ENCODE measurements around the gene POU2F3. TPM values are rescaled to one million over a fixed set of nuclear protein-coding genes. Genes with fewer than 3 reads are reported as not detected.

The POU2F3 gene
- total and polyA plus RNA-seq, 2 of the 4 experiments (the other 2 are of a cell fraction) = under 0.01 to 0.09 TPM

DNA sequence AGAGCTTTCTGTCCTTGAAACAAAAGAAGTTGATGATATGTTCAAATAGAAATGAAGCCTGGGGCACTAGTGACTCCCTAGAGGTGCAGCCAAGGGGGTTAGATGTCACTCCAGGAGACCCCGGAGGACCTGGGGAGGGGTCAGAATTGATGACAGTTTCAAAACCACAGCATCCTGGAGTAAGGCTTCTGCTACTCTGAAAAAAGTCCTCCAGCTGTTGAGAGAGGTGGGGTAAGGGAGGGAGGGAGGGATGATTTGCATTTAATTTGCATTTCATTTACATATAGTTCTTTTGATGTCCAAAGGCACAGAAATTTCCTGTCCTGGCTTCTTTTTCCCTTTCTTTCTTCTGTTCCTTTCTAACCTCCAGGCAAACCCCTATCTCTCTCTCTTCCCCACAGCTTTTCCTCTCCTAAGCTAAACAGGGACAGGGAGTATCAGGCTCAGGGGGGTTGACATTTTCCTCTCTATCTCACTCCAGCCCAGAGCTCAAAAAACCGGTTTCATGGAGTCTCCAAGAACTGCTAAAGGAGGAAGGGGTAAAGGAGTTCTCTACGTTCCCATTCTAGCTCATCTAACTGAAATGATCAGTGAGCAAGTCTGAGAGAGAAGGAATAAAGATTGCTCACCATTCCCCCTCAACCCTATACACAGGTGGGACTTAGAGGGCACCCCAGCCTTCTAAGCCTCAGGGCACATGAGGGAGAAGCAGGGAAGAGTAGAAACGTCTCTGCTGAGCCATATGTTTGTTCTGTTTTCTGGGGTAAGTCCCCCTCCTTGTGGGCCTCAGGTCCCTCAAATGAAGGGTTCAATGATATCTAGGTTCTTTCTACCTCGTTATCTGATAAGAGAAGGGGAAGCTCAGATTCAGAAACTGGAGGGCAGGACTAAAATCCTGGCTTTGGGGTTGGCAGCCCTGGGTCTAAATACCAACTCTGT is 3.5 kb upstream of the POU2F3 start:
- H4K20me1 ChIP-seq (ENCODE audit: insufficient read depth, low read length) = no peaks in the 10 kb centered on the region
- no peak overlapping the region for H3K4me2 ChIP-seq (ENCODE audit: low read depth, low read length)
- ATAC-seq (ENCODE audit: low read depth) (no peak), DNase-seq (peak; percentile 34)
- no peak overlapping the region for H2BK120ac ChIP-seq (ENCODE audit: low read depth, low read length)
- no peak overlapping the region for H4K91ac ChIP-seq (ENCODE audit: insufficient read depth, low read depth, low read length)
- ChIA-PET POLR2A (ENCODE audit: unreplicated experiment) (no interaction called here), CTCF (interaction anchor here (0.6 to 1.4 kb wide), 3 partner anchors 64 to 1615 kb away, joined by 3 to 5 read pairs (median 3); no protein-coding TSS in a partner anchor)
- BruUV-seq (replicated peaks) = no TSS peak
- dilution Hi-C loops (cut with HindIII; ENCODE audit: low sequenced_read_pairs, unreplicated experiment) = no loop called here
- H2AK5ac ChIP-seq (ENCODE audit: low read depth, low read length) = no peak overlapping the region
- no peak overlapping the region for H2AFZ ChIP-seq (replicated peaks; ENCODE audit: low read length, poor library complexity)
- H3K4me1 ChIP-seq (ENCODE audit: control insufficient read depth, insufficient read depth, low read length) = no peaks in the 10 kb centered on the region
- no peaks in the 10 kb centered on the region for H3K36me3 ChIP-seq (ENCODE audit: control insufficient read depth, insufficient read depth, low read length)
- H3K27ac ChIP-seq (ENCODE audit: insufficient read depth, low read length) = no peak overlapping the region
- no CpG with 5 or more reads among the region's 5 CpGs for WGBS, 2 experiments (ENCODE audit: extremely low coverage in 2 of 2, insufficient read length in 1 of 2)
- H3K9ac ChIP-seq (ENCODE audit: low read depth, low read length) = no peak overlapping the region
- H3K79me1 ChIP-seq (ENCODE audit: low read depth in 1 of 2, low read length in 2 of 2) = no peaks in the 10 kb centered on the region
- no peak overlapping the region for H4K8ac ChIP-seq (ENCODE audit: low read depth in 2 of 2, low read length in 2 of 2)
- H3K9me1 ChIP-seq (ENCODE audit: insufficient read depth, low read length) = no peaks in the 10 kb centered on the region
- no peak overlapping the region for H2BK20ac ChIP-seq (ENCODE audit: low read depth, low read length)
- in situ Hi-C loops (cut with MboI; ENCODE audit: low sequenced_read_pairs) = no loop called here
- H3K23ac ChIP-seq (ENCODE audit: low read depth, low read length) = no peak overlapping the region
- no peak overlapping the region for H3K18ac ChIP-seq (ENCODE audit: low read depth, low read length)
- TF ChIP-seq, protein P1, sequence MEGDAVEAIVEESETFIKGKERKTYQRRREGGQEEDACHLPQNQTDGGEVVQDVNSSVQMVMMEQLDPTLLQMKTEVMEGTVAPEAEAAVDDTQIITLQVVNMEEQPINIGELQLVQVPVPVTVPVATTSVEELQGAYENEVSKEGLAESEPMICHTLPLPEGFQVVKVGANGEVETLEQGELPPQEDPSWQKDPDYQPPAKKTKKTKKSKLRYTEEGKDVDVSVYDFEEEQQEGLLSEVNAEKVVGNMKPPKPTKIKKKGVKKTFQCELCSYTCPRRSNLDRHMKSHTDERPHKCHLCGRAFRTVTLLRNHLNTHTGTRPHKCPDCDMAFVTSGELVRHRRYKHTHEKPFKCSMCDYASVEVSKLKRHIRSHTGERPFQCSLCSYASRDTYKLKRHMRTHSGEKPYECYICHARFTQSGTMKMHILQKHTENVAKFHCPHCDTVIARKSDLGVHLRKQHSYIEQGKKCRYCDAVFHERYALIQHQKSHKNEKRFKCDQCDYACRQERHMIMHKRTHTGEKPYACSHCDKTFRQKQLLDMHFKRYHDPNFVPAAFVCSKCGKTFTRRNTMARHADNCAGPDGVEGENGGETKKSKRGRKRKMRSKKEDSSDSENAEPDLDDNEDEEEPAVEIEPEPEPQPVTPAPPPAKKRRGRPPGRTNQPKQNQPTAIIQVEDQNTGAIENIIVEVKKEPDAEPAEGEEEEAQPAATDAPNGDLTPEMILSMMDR (conservative IDR thresholded peaks at IDR 0.05; ENCODE audit: low read depth, low read length) = no peak
- no peak for TF ChIP-seq CEBPB (IDR thresholded peaks at IDR 0.05; ENCODE audit: low read depth, low read length)
- peak; percentile 77; the same call in 1 of the 2 replicates for TF ChIP-seq POLR2A (IDR thresholded peaks at IDR 0.05; ENCODE audit: low read depth, low read length)
- H3K27me3 ChIP-seq (ENCODE audit: control insufficient read depth, insufficient read depth, low read length) = peaks cover 63% of the 10 kb centered on the region
- no peak overlapping the region for H4K5ac ChIP-seq (ENCODE audit: low read depth, low read length)
- H3K14ac ChIP-seq (replicated peaks; ENCODE audit: low read depth, low read length) = no peak overlapping the region
- no peaks in the 10 kb centered on the region for H3K9me3 ChIP-seq (ENCODE audit: control insufficient read depth, insufficient read depth, low read length)
- H3K4me3 ChIP-seq (ENCODE audit: insufficient read depth, low read depth, low read length) = no peak overlapping the region
- no peak overlapping the region for H2BK15ac ChIP-seq (ENCODE audit: low read depth, low read length)
- intact Hi-C loops (cut with micrococcal nuclease) = no loop called here
- no peak overlapping the region for H2AK9ac ChIP-seq (replicated peaks; ENCODE audit: low read depth, low read length, poor library complexity)
- H3K56ac ChIP-seq (ENCODE audit: extremely low read depth, insufficient read depth, low read length) = no peak overlapping the region
- H2BK5ac ChIP-seq (ENCODE audit: low read depth, low read length, poor library complexity, severe bottlenecking) = no peak overlapping the region
- H3K4ac ChIP-seq (ENCODE audit: low read depth, low read length) = no peak overlapping the region
